Thyroid gland (tissue), 4 donors: Measurements from ENCODE around the gene DHX30.

Experiments
- CTCF ChIP-seq, 6 experiments: fragments of 200-600 bp in 3 of 6; fragments of 450-650 bp in 3 of 6; sonication (generic) in 3 of 6; IDR thresholded peaks; one replicate each; pipeline ENCODE4 v1.5.1; 2016 to 2019; ENCODE audit warnings: antibody characterized with exemption in 6 of 6, mild to moderate bottlenecking in 2 of 6, inconsistent platforms in 1 of 6, moderate library complexity in 1 of 6
- POLR2A ChIP-seq, 2 donors: fragments of 450-650 bp; IDR thresholded peaks; one replicate each; pipeline ENCODE4 v1.6.1; 2017; ENCODE audit warnings: antibody characterized with exemption in 2 of 2, mild to moderate bottlenecking in 2 of 2, moderate library complexity in 1 of 2

GRCh38 chr3:47817609-47818008, 14.7 kb downstream of the DHX30 start:
- no peak for TF ChIP-seq CTCF (IDR thresholded peaks at IDR 0.05)
- no peak for TF ChIP-seq POLR2A (IDR thresholded peaks at IDR 0.05)
